Neural cell (in vitro differentiated cells): ENCODE measurements around the gene GSK3B.

Source experiments
- CTCF ChIP-seq: fragments of 450-650 bp; IDR thresholded peaks from 2 replicates; pipeline ENCODE4 v1.5.1; 2014; ENCODE audit warnings: antibody characterized with exemption, mild to moderate bottlenecking, moderate library complexity; ENCODE audit not compliant: poor library complexity, severe bottlenecking
- EP300 ChIP-seq: fragments of 450-650 bp; conservative IDR thresholded peaks from 2 replicates; pipeline ENCODE4 v1.6.1; 2014; ENCODE audit warnings: antibody characterized with exemption, mild to moderate bottlenecking, moderate library complexity; ENCODE audit not compliant: poor library complexity, severe bottlenecking
- EZH2 ChIP-seq: fragments of 200-600, 300-800 bp; shearing (Covaris generic), sonication (generic); IDR thresholded peaks from 2 replicates; pipeline ENCODE4 v1.6.1; 2014; ENCODE audit warnings: antibody characterized with exemption, low read length, borderline replicate concordance, mild to moderate bottlenecking; ENCODE audit not compliant: insufficient read depth, poor library complexity, severe bottlenecking
- POLR2AphosphoS5 ChIP-seq: IDR thresholded peaks from 2 replicates; pipeline ENCODE4 v1.6.1; 2012
- RAD21 ChIP-seq: fragments of 450-650 bp; conservative IDR thresholded peaks from 2 replicates; pipeline ENCODE4 v1.6.1; 2014; ENCODE audit warnings: antibody characterized with exemption, mild to moderate bottlenecking, moderate library complexity
- REST ChIP-seq: IDR thresholded peaks from 2 replicates; pipeline ENCODE4 v1.6.1; 2012; ENCODE audit warnings: borderline replicate concordance
- TAF1 ChIP-seq: IDR thresholded peaks from 2 replicates; pipeline ENCODE4 v1.6.1; 2012; ENCODE audit warnings: low read depth

DNA sequence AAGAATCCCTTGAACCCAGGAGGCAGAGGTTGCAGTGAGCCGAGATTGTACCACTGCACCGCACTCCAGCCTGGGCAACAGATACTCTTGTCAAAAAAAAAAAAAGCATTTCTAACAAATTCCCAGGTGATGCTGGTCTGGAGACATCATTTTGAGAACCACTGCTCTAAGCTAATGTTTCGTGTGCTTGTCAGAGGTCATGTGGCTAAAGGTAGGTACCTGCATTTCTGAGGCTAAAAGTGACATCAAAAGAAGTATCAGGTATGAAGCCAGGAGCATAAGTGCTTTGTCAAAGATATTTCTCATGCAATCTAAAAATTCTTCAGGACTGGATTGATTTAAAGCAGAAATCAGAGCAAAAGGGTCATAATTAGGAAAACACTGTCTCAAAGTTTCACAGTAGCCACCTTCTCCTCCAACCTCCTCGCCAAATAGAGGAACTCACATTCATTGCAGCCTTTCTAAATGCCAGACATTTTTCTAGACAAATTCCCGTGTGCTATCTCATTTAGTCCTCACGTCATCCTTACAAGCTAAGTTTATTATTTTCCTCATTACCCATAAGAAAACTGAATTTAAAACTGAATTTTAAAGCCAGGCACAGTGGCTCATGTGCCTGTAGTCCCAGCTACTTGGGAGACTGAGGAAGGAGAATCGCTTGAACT, 25.7 kb upstream of the GSK3B start:
- TF ChIP-seq EP300 (no peak), POLR2AphosphoS5 (no peak), CTCF (no peak), RAD21 (no peak), EZH2 (no peak), REST (no peak), TAF1 (no peak)
